OCI-LY1 (cell line): Measurements from ENCODE around the gene PER1.

Experiments
- EZH2 ChIP-seq: fragments of 200-600 bp; sonication (generic), shearing (Covaris generic); IDR thresholded peaks from 2 replicates; pipeline ENCODE4 v1.8.0; 2017; ENCODE audit warnings: borderline replicate concordance, mixed run types, mild to moderate bottlenecking, antibody characterized with exemption, low read length, moderate library complexity, mixed read lengths
- TF ChIP-seq, protein P1 (sequence below): fragments of 200-600 bp; sonication (generic), shearing (Covaris generic); IDR thresholded peaks from 2 replicates; pipeline ENCODE4 v1.5.1; 2017; ENCODE audit warnings: mild to moderate bottlenecking, antibody characterized with exemption, low read length, moderate library complexity, mixed read lengths

DNA sequence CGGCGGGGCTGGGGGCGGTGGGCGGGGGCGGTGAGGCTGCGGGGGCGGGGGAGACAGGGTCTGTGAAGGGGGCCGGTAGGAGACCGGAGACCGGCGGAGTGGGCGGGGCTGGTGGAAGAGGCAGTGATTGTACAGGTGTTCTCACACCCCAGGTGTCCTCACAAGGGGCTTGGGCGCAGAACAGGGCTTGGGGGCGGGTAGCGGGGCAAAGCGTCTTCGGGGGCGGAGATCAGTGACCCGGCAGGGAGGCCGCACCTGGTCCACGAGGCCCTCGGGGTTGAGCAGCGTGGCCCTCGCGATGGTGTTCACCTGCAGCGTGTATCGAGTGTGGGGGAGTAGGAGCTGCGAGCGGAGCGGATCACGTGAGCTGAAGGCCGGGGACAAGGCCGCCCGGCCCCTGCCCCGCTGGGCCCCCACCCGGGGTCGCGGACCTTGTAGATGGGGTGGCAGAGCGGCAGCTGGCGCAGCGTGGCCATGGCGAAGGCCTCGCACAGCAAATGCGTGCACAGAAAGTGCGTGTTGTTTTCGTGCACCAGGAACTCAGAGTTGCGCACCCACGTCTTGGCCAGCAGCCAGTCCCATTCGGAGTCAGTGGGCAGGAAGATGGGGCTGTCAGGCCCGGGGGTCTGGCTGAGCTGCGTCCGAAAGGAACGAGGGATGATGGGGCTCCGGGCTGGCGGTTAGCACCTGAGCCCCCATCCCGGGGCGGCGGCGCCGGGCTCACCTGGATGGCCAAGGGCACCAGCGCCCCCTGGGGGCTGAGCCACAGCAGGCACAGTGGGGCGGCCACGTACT lies 42.3 kb downstream of the PER1 start:
- TF ChIP-seq, protein P1, sequence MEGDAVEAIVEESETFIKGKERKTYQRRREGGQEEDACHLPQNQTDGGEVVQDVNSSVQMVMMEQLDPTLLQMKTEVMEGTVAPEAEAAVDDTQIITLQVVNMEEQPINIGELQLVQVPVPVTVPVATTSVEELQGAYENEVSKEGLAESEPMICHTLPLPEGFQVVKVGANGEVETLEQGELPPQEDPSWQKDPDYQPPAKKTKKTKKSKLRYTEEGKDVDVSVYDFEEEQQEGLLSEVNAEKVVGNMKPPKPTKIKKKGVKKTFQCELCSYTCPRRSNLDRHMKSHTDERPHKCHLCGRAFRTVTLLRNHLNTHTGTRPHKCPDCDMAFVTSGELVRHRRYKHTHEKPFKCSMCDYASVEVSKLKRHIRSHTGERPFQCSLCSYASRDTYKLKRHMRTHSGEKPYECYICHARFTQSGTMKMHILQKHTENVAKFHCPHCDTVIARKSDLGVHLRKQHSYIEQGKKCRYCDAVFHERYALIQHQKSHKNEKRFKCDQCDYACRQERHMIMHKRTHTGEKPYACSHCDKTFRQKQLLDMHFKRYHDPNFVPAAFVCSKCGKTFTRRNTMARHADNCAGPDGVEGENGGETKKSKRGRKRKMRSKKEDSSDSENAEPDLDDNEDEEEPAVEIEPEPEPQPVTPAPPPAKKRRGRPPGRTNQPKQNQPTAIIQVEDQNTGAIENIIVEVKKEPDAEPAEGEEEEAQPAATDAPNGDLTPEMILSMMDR = peak; percentile 92
- TF ChIP-seq EZH2 = no peak
